GM21576 (cell line): ENCODE results near the gene FAM163B.
"Not testable (repeated sequence)": the region's sequence is repeated elsewhere in the genome, so short reads cannot be mapped to it uniquely, and the experiment has no call there.

Experiments used
- ATAC-seq: cut with Tn5 transposase; IDR thresholded peaks from one replicate; pipeline ENCODE4 v1.9.1; 2021; ENCODE audit warnings: mild to moderate bottlenecking, moderate library complexity; ENCODE audit not compliant: unreplicated experiment

FAM163B gene

DNA sequence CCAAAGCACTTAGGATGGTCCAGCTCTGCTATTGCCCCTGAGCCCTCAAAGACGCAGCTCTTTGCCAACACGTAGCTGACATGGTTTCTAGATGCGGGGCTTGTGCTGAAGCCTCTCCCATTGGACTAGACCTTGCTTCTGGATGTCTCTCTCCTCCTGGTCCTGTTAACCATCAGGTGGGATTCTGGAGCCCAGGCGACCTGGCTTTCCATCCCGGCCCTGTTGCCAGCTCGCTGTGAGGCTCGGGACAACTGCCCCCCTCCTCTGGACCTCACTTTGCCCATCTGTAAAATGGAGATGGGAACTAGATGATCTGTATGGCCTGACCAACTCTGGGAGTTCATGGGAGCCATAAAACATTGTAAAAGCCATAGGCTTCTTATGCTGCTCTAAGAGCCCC lies 31.0 kb upstream of the FAM163B start:
- no peak for ATAC-seq

DNA sequence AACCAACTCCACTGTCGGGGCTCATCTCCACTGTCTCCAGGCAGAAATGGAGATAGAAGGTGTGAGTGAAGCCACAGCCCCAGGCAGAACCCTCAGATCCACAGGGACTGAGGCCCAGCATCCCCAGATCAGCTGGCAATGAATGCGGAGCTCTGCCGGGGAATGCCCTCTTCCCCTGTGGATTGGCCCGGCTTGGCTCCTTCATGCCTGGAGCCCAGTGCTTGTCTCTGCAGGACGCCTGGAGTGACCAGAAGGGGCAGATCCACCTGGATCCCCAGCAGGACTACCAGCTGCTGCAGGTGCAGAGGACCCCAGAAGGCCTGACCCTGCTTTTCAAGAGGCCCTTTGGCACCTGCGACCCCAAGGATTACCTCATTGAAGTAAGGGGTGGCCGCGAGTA lies 30.4 kb upstream of the FAM163B start:
- no peak for ATAC-seq

DNA sequence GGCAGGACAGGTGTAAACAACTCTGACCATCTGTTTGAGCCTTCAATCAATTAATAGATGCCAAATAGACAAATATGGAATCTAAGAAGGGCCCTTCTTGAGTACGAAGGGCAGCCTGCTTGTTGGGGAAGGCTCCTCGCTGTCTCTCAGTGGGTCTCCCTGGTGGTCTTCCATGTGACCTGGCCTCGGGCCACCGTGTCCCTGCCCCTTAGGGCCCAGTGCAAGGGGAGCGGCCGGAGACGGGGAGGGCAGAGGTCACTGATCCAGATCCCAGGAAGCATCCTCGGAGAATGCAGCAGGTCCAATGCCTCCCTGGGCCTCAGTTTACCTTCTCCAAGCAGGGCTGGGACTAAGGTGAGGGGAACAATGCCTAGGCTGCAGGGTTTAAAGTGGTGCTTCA lies 29.5 kb upstream of the FAM163B start:
- no peak for ATAC-seq

DNA sequence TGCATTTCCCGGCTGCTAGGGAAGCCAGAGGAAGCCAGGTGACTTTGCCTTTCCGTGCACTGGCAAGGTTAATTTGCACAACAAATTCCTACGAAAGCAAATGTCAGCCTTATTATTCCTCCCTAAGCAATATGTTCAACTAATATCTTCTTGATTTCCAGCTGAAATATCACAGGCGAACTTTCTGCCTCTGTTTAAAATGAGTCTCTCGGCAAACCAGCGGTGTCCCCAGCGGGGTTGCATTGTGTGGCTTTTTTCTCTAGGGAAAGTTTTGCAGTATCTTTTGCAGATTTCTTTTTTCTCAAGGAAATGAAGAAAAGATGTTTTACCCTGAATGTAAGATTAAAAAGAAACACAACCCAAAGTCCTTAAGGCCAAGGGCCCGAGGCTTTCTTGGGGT lies 28.9 kb upstream of the FAM163B start:
- no peak for ATAC-seq

DNA sequence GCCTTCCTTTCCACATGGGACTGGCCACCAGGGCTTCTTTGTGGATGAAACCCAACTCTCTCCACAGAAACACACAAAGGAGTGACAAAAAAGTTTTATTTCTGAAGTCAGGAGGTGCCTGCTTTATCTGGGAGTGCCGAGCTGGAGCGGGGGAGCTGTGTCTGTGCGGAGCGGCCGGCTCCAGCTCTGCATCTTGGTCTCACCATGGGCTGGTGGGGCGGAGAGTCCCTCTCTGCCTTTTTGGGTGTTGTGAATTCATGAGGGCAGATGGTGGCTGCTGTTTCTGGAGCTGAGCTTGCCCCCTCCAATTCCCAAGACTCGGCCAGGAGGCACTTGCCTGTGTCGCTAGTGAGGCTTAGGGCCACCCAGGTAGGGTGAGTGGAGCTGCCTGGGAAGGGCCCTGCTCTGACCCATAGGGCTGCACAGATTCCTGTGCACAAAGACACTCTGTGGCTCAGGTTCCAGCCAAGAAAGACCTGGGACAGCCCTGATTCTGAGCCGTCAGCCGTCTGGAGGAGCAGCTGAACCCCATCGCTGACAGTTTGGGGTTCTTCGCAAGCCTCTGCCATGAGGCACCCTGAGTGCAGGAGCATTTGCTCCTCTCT lies 28.4 kb upstream of the FAM163B start:
- ATAC-seq: no peak

DNA sequence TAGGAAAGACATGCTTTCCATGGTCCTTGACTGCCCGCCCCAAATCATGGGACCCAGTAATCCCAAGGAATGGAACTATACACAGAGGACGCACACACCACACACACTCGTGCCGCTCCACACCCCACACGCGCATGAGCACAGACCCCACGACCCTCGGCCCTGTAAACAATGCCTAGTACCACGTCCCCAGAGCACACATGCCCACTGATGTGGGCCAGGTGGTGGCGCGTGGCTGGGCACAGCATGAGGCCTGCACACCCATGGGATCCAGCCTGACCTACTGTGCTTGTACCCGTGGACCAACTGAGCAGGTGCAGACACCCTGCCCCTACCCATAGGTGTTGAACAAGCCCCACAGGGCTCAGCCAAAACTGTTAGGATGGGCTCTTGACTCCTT lies 27.7 kb upstream of the FAM163B start:
- ATAC-seq: no peak

DNA sequence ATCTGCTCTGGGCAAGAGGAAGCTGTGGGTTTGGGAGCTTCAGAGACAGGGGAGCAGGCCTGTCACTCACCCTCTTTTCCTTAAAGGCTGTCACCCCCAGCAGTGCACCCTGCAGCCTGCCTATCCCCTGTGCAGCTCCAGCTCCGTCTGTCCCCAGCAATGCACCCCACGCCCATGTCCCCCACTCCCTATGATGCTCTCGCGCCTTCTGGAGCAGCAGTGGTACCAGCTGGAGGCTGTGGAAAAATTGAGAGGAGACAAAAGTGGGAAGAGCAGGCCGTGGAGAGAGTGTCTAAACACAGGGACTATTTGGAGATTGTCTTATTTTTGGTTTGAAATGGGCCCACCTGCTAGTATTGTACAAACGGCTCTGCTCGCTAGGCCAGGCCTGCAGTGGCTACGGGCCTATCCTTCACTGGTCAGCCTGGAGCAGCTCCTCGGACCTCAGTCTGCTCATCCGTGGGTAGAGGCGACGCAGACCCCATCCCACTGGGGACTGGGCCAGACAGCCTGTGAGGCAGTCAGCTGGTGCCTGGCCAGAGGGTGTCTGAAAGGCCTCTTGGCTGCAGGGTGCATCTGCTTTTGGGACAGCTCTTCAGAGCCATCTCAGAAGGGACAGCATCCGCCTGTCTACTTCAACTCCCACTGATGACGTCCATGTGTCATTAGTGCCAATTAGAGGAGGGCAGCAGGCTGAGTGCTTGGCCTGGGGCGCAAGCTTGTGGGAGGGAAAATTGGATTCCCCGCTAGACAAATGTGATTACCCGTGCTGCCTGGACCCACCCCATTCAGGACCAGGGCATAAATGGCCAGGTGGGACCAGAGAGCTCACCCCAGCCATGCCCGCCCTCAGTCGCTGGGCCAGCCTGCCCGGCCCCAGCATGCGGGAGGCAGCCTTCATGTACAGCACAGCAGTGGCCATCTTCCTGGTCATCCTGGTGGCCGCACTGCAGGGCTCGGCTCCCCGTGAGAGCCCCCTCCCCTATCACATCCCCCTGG lies 26.6 kb upstream of the FAM163B start, which contains the start of gene DBH:
DBH (plus strand) TSS at position 831 of the 999 bp plus-strand sequence; CDS start at position 840, 9 bp downstream.
- ATAC-seq: no peak

DNA sequence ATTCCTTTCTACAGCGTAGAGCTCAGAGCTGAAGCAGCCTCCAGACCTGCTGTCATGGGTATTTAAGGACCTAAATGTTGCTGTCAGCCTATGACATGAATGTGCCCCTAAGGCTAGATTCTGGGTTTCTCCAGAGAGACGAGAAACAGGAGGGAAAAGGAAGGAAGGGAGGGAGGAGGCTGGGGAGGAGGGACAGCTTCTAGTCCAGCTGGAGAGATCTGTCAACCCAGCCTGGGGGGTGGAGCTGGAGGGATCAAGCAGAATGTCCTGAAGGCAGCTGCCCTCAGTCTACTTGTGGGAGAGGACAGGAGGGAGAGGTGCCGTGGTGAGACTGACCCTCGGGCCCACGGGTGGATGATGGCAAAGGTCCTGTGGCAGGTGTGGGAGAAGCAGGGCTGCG lies 25.9 kb upstream of the FAM163B start:
- ATAC-seq: no peak

DNA sequence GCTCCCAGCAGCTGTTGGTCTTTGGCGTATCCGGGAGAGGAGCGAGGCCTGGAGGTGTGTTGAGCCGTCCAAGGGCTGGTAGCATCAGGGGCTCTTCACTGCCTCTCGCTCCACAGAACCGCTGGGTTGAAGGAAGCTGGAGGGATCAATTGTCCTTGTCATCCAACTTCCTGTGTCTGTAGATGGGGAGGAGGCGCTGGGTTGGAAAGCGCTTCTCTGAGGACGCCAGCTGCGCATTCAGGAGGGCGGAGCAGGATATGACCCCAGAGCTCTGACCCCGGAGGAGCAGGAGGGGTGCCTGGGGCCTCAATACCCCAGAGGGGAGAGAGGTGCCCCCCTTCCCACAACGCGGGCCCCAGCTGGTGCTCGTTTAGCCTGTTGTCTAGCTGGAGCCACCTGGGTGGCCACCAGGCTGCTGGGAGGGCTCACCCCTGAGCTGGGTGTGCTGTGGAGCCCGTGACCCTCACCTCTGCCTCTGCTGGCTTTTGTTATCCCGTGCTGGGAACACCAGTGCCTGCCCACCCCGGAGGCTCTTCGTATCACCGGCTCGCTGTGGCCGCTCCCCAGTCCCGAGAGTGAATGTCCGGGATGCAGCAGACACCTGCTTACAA lies 25.0 kb upstream of the FAM163B start:
- no peak for ATAC-seq

DNA sequence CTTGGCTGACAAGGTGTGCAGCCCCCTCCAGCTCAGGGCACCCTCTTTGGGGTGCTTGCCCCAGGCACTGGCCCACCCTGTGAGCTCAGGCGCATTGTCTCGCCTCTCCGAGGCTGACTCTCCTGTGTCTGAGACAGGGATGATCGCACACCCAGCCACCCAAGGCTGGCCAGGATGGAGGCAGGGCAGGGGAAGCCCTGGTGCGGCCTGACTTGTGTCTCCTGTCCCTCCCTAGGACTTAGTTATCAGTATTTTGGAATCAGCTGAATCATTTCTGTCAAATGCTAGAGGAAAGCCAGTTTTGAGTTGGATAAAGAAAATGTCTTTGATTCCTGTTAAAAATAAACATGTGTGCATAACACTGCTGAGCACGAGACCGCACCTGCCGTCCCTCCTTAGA lies 24.5 kb upstream of the FAM163B start:
- ATAC-seq: no peak

DNA sequence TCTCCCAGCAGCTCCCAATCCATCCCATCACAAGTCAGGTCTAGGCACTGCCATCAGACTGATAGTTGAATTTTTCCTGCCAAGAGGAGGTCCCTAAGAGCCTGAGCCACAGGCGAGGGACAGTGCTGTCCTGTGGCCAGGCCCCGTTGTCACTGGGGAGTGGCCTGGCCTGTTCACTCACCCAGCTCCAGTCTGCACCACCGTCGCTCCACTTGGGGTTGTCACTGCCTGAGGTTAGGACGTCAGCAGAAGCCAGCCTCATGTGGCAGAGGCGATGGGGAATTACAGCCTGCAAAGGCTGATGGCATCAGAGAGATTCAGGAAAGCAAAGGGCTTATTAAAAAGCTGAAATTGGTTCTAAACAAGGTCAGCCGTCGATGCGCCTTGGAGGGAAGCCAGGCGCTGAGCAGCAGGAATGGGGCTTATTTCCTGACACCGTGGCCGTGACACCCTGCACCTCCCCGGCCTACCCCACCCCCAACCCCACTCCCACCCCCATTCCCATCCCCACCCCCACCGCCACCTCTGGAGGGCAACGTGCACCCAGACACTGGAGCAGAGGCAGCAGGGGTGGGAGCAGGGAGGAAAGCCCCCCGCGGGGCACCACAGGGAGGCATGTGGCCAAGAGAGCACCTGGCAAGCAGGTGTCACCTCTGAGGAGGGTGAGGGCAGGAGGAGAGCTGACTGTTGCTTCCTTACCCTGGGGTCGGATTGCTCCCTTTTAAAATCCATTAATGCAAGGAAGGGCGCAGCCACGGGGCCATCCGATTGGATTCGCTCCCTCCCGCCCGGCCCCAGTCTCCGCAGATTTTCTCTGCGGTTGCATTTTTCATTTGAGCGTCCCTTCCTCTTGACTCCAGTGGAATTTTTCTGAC lies 23.9 kb upstream of the FAM163B start:
- ATAC-seq: no peak

DNA sequence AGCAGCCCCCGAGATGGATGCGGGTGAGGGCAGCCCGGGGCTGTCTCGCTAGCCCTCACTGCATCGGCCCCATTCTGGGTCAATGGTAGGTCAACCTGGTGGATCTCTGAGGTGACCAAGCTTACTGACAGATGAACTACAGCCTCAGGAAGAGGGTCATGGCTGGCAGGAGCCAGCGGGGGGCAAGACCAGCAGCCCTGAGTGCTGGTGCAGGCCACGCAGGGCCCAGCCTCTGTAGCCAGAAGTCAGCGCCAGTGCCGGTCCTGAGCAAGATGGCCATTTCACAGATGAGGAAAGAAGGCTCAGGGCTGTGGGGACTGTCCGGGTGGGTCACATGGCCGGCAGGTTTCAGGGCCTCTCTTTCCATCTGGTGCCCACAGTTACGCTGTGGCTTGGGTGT lies 21.9 kb upstream of the FAM163B start:
- no peak for ATAC-seq

DNA sequence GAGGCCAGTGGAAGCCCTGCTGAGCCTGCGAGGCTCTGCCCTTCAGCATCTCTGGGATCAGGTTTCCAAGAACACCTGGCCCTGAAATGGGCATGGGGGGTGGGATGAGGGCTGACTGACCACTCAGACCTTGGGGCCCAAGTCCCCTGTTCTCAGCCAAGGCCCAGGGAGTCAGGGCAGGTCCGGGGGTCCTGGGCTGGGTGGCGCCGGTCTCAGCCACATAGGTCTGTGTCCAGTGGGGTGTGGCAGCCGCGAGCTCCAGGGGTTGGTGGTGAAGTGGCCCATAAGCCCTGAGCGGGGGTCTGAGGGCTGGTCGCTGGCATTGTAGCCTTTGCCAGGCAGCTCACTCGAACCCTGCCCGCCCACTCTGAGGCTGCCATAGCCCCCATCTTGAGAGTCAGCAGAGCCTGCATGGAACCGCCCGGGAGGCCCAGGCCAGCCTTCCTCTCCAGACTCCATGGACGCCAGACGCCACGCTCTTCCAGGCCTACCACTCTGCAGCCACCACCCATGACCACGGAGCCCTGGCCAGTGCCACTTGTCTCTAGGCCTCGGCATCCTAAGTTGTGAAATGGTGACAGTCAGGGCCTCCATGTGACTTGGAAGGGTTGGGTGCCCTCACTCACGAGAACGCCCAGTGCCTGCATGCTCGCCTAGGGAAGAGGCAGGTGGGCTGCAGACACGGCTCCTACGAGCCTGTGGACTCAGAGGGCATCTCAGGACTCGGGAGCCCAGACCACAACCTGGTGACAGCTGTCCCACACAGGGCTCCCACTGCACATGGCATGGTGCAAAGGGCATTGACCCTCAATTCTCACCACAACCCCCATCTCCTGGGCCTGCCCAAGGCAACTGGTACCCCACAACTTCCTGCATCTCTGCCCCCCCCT lies 20.3 kb upstream of the FAM163B start:
- no peak for ATAC-seq

DNA sequence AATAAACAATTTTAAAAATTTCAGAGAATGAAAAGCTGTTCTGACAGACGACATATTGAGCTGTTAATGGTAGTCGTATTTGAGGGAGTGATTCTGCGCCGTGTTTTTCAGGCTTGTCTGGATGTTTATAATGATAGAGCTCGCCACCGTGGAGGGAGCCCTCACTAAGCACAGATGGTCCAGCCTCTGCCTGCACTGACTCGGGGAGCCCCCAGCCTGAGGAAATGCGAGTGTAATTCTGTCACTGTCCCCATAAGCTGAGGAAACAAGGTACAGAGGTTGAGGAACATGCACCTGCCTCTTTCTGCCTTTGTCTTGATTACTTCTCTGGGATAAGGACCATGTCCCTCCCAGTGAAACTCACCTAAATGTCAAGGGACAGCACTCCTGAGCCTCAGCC lies 19.6 kb upstream of the FAM163B start:
- no peak for ATAC-seq

DNA sequence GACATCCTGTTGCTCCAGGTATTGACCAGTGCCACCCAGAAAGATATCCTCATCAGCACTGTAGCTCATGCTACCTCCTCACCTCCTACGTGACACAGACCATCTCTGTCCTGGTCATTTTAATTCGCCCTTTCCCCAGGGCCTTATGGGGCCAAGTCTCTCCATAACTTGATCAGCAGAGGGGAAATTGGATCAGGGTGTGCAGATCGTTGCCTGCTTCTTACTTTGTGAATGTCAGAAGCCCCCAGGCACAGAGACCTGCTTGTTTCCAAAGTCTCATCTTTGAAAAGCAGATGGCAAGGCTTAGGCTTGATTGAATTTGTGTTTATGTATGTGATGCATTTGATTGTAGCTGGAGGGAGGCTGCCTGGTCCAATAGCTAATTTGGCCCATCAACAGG lies 18.2 kb upstream of the FAM163B start:
- no peak for ATAC-seq

DNA sequence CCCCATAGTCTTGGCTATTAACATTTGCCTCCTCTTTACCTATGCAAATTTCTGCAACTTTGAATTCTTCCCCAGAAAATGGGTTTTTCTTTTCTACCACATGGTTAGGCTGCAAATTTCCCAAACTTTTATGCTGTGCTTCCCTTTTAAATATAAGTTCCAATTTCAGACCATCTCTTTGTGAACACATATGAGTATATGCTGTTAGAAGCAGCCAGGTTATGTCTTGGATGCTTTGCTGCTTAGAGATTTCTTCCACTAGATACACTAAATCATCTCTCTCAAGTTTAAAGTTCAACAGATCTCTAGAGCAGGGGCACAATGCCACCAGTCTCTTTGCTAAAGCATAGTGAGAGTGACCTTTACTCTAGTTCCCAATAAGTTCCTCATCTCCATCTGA lies 16.8 kb upstream of the FAM163B start:
- ATAC-seq: not testable (repeated sequence)

DNA sequence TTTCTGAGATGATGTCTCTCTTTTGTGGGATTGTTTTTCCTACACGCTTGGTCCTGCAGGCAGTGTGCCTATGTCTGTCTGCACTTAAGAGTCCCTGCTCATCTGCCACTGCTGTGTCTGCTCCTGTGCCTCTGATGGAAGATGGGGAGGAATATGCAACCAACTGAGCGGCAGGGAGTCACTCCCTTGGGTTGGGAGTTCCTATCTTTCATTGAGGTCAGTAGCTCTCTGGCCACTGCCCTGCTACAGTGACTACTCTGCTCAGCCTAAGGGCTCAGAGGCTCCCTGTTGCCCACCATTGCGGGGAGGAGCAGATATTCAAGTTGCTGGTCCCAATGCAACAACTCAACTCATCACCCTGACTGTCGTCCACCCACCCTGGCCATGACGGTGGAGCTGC lies 13.4 kb upstream of the FAM163B start:
- no peak for ATAC-seq

DNA sequence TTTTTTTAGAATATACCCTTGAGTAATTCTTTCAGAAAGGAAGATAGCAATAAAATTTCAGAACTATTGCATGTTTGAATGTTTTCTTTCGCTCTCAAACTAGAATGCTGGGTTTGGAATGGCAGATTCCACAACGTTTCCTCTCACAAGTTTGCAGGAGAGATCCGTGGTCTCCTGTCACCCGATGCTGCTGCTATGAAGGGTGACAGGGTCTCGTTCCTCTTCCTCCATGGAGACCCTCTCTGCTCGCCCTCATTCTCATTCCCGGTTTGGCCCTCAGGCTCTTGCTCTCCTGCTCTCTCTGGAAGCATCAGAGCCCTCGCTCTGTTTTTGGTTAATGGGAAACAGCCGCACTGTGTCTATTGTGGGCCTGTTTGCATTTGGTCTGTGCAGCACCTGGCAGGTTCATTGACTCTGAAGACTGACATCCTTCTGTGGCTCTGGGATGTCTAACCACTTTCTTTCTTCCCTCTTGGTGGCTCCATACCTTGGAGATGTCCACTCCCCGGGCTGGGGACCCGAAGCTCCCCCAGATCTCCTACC lies 12.6 kb upstream of the FAM163B start:
- no peak for ATAC-seq

DNA sequence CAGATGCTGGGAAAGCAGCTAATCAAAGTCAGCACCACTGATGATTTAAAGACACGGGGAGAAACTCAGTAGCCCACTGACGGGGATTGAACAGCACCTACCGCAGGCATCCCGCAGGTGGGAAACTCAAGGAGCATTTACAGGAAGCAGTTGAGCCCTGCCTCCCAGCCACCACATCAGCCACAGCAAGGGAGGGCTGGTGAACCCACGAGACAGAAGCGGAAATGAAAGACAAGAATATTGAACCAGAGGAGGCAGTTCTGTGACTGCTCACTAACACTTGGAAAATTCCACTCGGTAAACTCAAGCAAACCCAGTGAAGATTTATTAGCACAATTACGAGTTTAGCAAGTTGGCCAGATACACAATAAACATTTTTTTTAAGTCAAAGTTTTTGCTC lies 10.6 kb upstream of the FAM163B start:
- no peak for ATAC-seq

DNA sequence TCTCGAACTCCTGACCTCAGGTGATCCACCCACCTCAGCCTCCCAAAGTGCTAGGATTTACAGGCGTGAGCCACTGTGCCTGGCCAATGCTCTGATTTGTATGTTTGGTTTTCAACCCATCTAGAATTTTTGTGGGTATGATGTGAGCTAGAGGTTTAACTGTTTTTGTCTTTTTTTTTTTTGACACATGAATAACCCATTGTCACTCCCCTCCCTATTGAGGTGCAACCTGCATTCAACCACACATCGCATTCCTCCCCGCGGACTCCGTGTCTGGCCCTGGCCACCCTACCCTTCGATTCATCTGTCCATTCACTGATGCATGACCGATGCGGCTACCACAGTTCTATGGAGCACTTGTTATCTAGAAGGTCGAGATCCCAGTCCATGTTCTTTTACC lies 9.5 kb upstream of the FAM163B start:
- ATAC-seq: no peak
